ENCODE measurements around the gene HOXB5.

HOXB5 gene

GRCh38 chr17:48597528-48597777 lies 3.9 kb upstream of the HOXB5 start:
- no peak for DNase-seq (ENCODE audit: low spot score)
- in situ Hi-C loops (cut with MboI; ENCODE audit: low pct_unique_long_range_greater_than_20kb, low sequenced_read_pairs, unreplicated experiment), result no loop called here
- TF ChIP-seq CTCF (IDR thresholded peaks at IDR 0.05; ENCODE audit: extremely low read depth, insufficient read depth, missing control alignments), result no peak

GRCh38 chr17:48596735-48597527 lies 3.4 kb upstream of the HOXB5 start:
- DNase-seq (ENCODE audit: low spot score), result no peak
- no peak for TF ChIP-seq CTCF (IDR thresholded peaks at IDR 0.05; ENCODE audit: extremely low read depth, insufficient read depth, missing control alignments)
- in situ Hi-C loops (cut with MboI; ENCODE audit: low pct_unique_long_range_greater_than_20kb, low sequenced_read_pairs, unreplicated experiment), result no loop called here

- no peak for DNase-seq (ENCODE audit: low spot score)
- no peak for TF ChIP-seq CTCF (IDR thresholded peaks at IDR 0.05; ENCODE audit: extremely low read depth, insufficient read depth, missing control alignments)
- in situ Hi-C loops (cut with MboI; ENCODE audit: low pct_unique_long_range_greater_than_20kb, low sequenced_read_pairs, unreplicated experiment), result no loop called here
Observed at GRCh38 chr17:48596000-48596734, 2.6 kb upstream of the HOXB5 start.

GRCh38 chr17:48595278-48595999 lies 1.9 kb upstream of the HOXB5 start:
- in situ Hi-C loops (cut with MboI; ENCODE audit: low pct_unique_long_range_greater_than_20kb, low sequenced_read_pairs, unreplicated experiment), result no loop called here
- TF ChIP-seq CTCF (IDR thresholded peaks at IDR 0.05; ENCODE audit: extremely low read depth, insufficient read depth, missing control alignments), result no peak
- no peak for DNase-seq (ENCODE audit: low spot score)

GRCh38 chr17:48594538-48595277 lies 1.1 kb upstream of the HOXB5 start:
- in situ Hi-C loops (cut with MboI; ENCODE audit: low pct_unique_long_range_greater_than_20kb, low sequenced_read_pairs, unreplicated experiment), result no loop called here
- TF ChIP-seq CTCF (IDR thresholded peaks at IDR 0.05; ENCODE audit: extremely low read depth, insufficient read depth, missing control alignments), result no peak
- no peak for DNase-seq (ENCODE audit: low spot score)

- DNase-seq (ENCODE audit: low spot score), result peak; percentile 94
- peak; percentile 98 for TF ChIP-seq CTCF (IDR thresholded peaks at IDR 0.05; ENCODE audit: extremely low read depth, insufficient read depth, missing control alignments)
- in situ Hi-C loops (cut with MboI; ENCODE audit: low pct_unique_long_range_greater_than_20kb, low sequenced_read_pairs, unreplicated experiment), result no loop called here
Observed at GRCh38 chr17:48593840-48594537, 410 bp upstream of the HOXB5 start.

All from GM13977 (cell line).